ENCODE measurements around the gene KRTAP25-1.
A peak's percentile ranks its signal among the peaks of the same experiment; 100 is the strongest.

The KRTAP25-1 gene, protein sequence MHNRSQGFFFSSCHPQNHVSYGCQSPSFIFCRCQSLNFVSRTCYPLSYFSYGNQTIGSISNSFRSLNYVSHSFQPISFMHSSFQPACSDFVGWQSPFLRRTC

DNA sequence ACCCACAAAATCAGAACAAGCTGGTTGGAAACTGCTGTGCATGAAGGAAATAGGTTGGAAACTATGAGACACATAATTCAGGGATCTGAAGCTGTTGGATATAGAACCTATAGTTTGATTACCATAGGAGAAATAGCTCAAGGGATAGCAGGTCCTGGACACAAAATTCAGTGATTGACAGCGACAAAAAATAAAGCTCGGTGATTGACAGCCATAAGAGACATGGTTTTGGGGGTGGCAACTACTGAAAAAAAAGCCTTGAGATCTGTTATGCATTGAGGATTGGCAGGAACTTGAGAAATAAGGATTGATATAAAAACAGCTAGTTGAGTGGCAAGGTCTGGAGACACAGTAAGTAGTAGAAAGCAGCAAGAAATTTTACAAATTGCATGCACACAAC lies at the start of gene KRTAP25-1:
TSS of gene KRTAP25-1 (minus strand) at position 300 of the 400 bp plus-strand sequence. CDS start at position 276, 24 bp downstream.
- no peak within 1 kb of the TSS for H3K4me3 ChIP-seq (ENCODE audit: low read depth, low read length)
- no peak for DNase-seq (ENCODE audit: low read depth)

DNA sequence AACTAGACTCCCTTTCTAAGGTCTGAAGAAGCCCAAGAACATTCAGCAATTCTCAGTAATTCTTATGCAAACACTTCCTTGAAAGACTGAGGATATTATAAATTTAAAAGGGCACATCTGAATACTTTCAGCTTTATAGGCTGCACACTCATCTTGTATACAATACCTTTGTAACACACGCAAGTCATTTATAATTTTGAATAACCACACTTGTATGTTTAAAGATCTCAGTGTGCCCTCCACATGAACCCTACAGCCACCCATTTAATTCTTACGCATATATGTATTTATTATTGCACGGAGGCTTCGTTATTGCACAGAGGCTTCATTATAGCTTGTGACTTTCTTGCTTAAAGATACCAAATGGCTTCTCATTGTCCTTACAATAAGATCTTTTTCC lies 49.4 kb upstream of the KRTAP25-1 start:
- no peak overlapping the region for H3K4me3 ChIP-seq (ENCODE audit: low read depth, low read length)
- DNase-seq (ENCODE audit: low read depth), result no peak

DNA sequence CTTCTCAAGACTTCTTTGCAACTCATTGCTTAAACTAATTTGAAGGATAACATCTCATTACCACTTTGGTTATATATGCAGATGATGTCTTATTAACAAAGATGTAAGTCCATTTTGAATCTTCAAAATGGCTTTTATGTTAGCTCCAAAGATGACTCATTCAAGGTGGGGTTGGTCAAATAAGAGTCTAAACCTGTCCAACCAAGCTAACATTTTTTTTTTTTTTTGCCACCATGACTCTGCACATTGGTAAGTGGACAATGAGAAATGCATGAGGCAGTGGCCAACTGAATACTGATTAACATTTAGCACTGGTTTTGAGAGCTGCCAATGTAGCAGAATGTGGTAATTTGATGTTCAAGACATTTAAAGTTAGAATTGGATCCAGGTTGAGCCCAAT lies 48.5 kb upstream of the KRTAP25-1 start:
- no peak for DNase-seq (ENCODE audit: low read depth)
- no peak overlapping the region for H3K4me3 ChIP-seq (ENCODE audit: low read depth, low read length)

DNA sequence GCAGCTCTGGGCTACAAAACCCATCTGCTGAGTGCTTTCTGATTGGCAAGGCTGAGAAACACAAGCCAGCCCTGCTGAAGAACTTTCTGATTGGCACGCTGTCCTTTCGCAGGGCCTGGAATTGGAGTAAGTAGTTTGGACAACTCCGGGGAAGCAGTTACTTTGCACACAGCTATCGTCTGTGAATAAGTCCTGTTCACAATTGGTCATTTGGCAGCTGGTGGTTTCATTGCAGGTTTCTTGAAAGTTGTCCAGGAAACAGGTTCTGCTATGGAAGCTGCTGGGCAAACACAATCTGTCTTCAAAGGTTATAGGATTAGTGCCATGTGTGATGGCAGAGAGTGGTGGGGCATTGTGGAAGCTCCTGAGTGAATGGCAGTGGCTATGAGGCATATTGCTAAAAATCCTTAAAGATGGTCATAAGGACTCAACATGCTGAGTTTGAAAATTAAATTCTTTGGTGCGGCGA lies 48.0 kb upstream of the KRTAP25-1 start, which contains the start of gene KRTAP27-1:
TSS of gene KRTAP27-1 (minus strand) at position 419 of the 469 bp plus-strand sequence. CDS start at position 393, 26 bp downstream.
- no peak within 1 kb of the TSS for H3K4me3 ChIP-seq (ENCODE audit: low read depth, low read length)
- no peak for DNase-seq (ENCODE audit: low read depth)

DNA sequence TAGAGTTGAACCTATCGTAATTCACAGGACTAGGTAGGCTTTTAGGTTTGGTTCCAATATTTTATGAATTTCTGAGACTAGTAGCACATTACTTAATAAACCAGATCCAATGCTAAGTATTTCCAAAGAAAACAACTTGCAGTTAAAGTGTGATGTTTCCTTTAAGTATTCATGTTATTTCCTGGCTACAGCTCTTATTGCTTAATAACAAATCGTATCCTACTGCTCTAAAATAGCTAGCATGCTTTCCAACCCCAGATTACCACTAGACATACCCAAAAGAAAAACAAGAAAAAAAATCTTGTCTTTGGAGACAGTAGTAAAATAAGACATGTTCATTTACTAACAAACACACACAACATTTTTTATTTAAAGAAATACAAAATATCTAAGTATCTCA lies 47.3 kb upstream of the KRTAP25-1 start:
- DNase-seq (ENCODE audit: low read depth), result no peak
- no peak overlapping the region for H3K4me3 ChIP-seq (ENCODE audit: low read depth, low read length)

DNA sequence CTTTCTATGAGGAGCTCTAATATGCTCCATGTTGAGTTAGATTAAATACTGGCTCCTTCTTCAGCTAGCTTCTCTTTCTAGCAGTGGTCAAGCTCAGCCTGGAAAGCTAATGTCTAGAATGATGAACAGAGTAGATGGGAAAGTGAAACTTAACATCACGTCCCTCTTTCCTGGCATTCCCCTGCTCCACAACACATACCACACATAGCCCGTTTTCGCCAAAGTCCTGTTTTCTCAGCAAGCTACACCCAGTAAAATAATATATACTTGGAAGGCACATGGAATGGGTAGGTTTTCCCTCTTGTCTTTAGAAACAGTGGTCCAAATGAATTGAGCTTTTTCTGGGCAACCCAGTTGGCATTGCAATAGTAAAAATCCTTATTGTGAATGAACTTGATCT lies 44.4 kb upstream of the KRTAP25-1 start:
- no peak for DNase-seq (ENCODE audit: low read depth)
- H3K4me3 ChIP-seq (ENCODE audit: low read depth, low read length), result no peak overlapping the region

DNA sequence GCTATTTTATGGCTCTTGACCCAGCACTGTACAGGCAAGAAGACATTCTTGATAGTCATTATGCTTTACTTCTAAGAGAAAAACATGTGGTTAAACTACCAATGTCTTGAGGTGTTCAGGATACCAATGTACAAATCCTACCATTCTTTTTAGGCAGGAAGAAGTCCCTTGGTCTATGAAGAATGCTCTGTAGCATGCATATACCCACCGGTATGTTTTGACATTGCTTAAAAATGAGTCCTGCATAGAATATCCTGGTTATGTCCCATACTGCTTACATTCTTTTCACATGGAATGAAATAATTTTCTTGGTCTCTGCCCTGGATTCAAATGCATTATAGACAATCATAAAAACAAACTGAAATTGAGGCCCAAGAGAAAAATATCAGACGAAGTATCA lies 43.4 kb upstream of the KRTAP25-1 start:
- H3K4me3 ChIP-seq (ENCODE audit: low read depth, low read length), result no peak overlapping the region
- no peak for DNase-seq (ENCODE audit: low read depth)

DNA sequence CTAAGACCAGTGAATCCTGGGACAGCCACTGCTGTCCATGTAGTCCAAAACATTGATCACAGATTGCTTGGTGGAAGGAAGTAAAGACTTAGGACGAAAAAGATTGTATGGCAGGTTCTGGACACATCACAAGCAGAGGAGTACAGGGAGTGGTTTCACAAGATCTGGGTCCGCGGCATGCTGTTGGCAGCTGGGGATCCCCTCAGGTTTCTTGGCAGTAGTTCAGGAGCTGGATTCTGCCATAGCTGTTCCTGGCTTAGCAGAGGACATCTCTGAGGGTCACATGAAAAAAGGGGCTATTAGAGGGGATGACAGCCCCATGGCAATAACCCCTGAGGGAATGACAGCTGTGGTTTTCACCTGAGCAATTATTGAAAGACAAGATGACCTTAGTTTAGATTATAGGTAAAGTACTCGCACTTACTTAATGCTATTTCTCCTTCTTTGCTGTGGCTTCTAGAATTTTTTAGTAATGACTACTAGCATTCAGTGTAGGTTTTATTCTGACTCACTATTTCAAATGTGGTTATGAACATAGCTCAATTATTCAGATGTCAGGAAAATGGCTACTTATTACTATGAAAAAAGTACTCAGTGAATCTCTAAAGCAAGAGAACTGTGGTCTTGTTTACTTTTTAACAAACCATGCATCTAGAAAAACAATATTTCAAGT lies 40.0 kb upstream of the KRTAP25-1 start:
- H3K4me3 ChIP-seq (ENCODE audit: low read depth, low read length), result no peak overlapping the region
- no peak for DNase-seq (ENCODE audit: low read depth)

DNA sequence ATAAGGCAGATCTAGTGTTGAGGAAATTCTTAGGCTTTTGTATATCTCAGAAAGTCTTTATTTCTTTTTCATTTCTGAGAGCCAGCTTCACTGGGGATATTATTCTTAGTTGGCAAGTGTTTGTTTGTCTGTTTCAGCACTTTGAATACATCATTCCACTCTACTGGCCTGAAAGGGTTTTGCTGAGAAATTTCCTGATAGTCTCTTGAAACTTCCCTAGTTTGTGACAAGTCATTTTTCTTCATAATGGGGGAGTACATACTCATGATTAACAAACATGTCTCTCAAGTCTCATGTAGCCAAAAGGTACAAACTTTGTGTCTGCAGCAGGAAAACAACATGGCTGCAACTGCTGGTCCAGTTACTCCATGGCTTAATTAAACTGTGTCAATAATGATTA lies 37.1 kb upstream of the KRTAP25-1 start:
- DNase-seq (ENCODE audit: low read depth), result no peak

DNA sequence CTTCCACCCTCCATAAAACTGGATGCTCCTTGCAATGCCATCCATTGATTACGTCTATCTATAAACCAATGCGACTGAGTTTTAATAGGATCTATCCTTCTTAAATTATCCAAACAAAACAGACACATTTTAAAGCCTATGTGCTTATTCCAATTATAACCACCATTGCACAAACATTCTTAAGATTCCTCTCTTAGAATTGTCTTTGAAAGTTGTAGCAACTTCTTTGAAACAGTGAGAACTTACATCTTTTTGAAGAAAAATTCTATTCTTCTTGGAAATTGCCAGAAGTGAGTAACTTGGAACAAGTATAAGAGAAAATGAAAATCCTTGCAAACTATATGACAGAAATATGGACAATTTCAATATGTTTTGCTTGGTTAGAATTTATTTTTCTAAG lies 30.9 kb upstream of the KRTAP25-1 start, which contains the start of gene KRTAP26-1:
TSS of gene KRTAP26-1 (minus strand) at position 101 of the 400 bp plus-strand sequence. CDS start 280 bp downstream, outside the sequence.
- DNase-seq (ENCODE audit: low read depth), result no peak
- no peak within 1 kb of the TSS for H3K4me3 ChIP-seq (ENCODE audit: low read depth, low read length)

More for the DNA sequence above, 37.1 kb upstream of the KRTAP25-1 start:
- H3K4me3 ChIP-seq (ENCODE audit: low read depth, low read length), result no peak overlapping the region

DNA sequence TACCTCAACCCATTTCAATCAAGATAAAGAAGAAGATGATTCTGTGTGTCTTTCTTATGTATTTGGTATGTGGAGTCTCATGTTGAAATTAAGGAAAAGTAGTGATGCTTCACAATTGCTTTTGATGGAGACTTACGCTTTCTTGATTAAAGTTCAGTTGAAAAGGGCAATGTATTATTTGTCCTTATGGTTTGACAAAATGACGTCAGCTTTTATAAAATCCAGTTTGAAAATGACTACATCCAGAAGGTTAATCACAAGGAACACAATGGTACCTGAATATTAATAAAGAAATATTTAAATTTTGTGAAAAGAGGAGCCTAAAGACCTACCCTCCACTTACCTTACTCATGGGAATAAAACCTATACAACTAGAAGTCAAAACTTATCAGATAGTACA lies 26.4 kb upstream of the KRTAP25-1 start:
- H3K4me3 ChIP-seq (ENCODE audit: low read depth, low read length), result no peak overlapping the region
- DNase-seq (ENCODE audit: low read depth), result no peak

DNA sequence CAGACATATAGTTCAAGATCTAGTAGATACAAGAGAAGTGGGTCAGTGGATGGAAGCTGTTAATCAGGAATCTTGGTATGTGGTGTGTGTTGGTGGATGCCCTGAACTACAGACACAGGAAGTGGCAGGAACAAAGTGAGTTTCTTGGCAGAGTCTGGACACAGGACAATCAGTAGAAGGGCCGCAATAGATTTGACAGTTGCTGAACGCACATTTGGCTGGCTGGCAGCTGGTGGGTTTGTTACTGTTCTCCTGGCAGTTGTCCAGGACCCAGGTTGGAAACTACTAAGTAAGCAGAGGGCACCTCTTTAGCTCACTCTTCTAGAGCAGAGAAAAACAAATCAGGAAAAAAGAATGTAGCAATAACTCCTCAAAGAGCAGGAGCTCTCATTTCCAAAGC lies 17.6 kb upstream of the KRTAP25-1 start:
- no peak for DNase-seq (ENCODE audit: low read depth)
- H3K4me3 ChIP-seq (ENCODE audit: low read depth, low read length), result no peak overlapping the region

DNA sequence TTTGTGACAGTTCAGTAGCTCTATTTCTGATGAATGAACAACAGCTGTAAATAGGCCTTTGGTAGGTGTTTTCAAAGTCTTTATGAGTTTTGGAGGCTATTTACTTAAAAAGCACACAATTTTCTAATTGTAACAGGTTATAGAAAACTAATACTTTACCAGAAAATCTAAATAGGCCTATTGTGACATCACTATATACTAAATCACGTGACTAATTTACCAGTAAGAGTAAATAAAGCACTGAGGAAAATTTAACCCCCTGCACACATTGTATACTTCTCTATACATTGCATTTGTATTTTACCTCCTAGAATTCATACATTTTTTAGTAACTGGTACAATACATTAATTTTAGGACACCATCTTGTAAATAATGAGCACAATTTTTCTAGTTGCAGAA lies 15.8 kb upstream of the KRTAP25-1 start:
- no peak overlapping the region for H3K4me3 ChIP-seq (ENCODE audit: low read depth, low read length)

DNA sequence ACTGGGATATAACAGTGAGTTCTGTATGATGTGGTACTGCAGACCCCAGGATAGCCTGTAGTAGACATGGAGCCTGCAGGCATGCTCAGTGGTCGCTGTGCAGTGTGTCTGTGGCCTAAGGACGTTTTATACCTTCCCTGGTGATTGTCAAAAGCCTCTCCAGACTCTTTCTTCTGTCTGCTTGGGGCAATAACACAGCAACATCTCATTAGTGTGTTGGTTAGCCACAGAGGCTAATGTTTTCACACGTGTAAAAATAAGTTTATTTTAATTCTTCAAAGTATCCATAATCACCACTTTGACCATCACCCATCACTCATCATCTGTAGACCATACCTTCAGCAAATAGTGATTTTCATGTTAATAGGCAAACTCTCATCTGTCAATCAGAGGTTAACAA lies 6.5 kb downstream of the KRTAP25-1 start, which contains the start of gene KRTAP24-1:
TSS of gene KRTAP24-1 (minus strand) at position 101 of the 400 bp plus-strand sequence. CDS start at position 83, 18 bp downstream.
- DNase-seq (ENCODE audit: low read depth), result no peak
- no peak within 1 kb of the TSS for H3K4me3 ChIP-seq (ENCODE audit: low read depth, low read length)

More for the DNA sequence above, 15.8 kb upstream of the KRTAP25-1 start:
- no peak for DNase-seq (ENCODE audit: low read depth)

DNA sequence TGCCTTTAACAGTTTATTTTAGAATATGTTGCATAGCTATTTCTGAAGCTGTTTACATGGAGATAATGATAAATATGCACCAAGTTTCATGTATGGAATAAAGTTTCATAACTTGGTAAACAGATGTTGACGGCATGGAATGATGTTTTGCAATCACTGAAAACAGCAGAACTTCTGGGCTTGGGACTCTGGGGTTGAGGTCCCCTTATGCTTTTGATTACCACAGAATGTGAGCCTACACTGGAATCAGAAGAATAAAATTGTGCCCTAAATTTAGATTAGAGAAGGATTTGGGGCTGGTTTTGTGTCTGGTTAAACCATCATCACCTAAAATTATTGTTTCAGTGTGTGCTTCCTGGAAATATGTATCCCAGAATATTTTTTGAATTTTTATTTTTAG lies 17.7 kb downstream of the KRTAP25-1 start:
- H3K4me3 ChIP-seq (ENCODE audit: low read depth, low read length), result no peak overlapping the region
- DNase-seq (ENCODE audit: low read depth), result no peak

DNA sequence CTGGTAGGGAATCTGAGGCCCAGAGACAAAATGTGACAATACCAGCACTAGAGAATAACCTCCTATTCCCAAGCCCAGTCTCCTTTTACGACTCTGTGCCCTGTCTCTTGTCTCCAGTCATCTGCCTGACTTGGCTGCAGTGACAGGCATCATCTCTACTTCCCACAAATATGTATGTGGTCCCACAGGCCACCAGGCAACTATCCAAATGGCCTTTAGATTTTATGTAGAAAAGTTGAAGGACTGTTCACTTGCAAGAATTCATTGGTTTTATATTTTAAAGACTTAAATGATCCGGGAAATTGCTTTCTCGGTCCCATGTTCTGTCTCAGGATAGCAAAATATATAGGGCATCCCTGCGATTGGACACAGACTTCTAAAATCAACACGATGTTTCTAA lies 18.2 kb downstream of the KRTAP25-1 start:
- no peak for DNase-seq (ENCODE audit: low read depth)

DNA sequence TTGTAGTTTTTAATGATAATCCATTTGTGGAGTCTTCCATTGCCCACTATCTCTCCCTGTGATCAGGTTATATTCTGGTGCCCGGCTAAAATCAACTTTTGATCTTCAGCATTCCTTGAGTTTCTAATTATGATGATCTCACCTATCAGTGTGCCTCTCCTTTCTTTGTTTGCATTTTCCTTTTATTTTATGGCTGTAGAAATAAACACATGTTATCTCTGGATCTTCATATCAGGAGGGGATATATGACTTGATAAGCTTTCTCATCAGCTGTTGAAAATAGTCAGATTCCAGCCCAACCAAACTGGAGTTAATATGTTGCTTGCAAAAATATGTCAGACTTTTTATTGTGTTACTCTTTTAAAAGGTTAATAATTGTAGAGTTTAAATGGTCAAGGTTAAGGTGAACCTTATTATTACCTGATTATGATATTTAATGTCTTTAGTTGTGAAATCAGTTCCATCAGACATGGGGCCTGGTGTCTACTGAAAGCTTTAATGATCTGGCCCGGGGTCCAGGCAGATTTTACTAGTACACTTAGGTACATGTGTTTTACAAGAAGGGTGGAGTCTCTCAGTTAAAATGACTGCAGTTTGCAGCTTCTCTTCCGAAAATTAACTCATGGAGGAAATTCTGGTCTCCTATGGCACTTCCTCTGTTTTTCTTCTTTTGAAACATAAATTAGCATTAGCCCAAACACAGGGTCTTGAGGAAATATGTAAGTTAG lies 19.3 kb downstream of the KRTAP25-1 start:
- DNase-seq (ENCODE audit: low read depth), result no peak
- no peak overlapping the region for H3K4me3 ChIP-seq (ENCODE audit: low read depth, low read length)

More for the DNA sequence above, 18.2 kb downstream of the KRTAP25-1 start:
- H3K4me3 ChIP-seq (ENCODE audit: low read depth, low read length), result no peak overlapping the region

DNA sequence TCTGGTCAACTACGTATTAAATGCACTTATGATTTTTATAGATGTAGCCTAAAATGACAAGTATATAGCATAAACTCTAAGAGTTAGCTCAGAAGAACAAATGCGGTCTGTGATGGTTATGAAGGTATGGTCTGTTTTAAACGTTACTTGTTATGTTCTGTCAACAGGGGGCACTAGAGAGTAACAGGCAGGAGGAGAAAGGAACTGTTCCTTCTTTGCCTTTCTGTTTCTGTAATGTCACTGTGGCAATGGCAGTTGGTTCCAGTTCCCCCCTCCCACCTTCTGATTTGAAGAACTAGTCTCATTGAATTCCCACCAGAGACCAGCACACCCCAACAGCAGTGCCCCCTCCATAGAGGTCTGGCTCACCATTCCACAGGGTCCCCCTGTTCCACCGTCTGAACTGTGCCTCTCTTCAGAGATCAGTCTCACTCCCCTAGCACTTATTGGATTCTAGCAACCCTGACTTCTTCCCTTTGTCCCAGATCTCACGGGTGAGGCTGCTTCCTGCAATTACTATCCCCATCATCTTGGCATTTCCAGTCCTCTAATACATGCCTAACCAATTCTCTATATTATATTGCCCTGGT lies 20.6 kb downstream of the KRTAP25-1 start:
- DNase-seq (ENCODE audit: low read depth), result no peak
- no peak overlapping the region for H3K4me3 ChIP-seq (ENCODE audit: low read depth, low read length)

DNA sequence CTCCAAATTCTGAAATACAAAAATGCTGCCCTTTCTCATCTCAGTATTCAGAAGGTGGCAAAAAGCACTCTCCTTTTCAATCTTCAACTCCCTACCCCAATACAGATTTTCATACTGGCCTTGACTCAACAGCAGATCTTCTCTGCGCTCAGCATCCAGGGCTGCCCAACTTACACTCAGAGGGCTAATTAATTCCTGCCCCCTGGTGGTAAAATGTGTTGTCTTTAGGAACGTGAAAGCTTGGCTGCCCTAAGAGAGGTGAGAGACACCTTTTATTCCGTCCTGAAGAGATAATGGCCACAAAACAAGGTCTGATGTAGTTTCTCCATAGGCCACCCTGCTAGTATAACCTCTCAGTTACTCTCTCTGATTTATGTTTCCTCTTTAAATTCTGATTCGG lies 31.5 kb downstream of the KRTAP25-1 start:
- H3K4me3 ChIP-seq (ENCODE audit: low read depth, low read length), result no peak overlapping the region
- DNase-seq (ENCODE audit: low read depth), result peak; percentile 12

DNA sequence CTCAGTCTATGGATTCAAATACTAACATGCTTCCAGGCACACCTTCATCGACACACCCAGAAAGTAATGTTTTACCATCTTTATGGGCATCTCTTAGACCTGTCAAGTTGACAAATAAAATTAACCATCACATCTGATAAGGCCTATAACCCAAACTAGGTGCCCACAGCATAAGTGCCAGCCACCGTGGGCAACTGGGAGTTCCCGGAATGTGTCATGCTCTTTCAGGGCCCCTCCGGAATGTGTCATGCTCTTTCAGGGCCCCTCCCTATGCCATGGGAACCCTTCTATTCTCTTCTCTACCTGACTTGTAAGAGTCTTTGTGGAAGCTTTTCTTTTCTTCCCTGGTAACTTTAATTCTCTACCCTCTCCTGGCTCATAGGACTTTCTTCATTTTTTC lies 33.2 kb downstream of the KRTAP25-1 start:
- DNase-seq (ENCODE audit: low read depth), result no peak
- H3K4me3 ChIP-seq (ENCODE audit: low read depth, low read length), result no peak overlapping the region
